22Rv1 (cell line): Measurements from ENCODE around the gene MALAT1.

Experiments used
- CTCF ChIP-seq: fragments of 450-650 bp; IDR thresholded peaks from 2 replicates; pipeline ENCODE4 v1.5.1; 2017; ENCODE audit warnings: mild to moderate bottlenecking
- ZFX ChIP-seq: fragments of 450-650 bp; IDR thresholded peaks from 2 replicates; pipeline ENCODE4 v1.6.1; 2017; ENCODE audit warnings: antibody characterized with exemption, borderline replicate concordance

- no peak for TF ChIP-seq CTCF
- no peak for TF ChIP-seq ZFX
Measured at GRCh38 chr11:65532388-65533064, 33.7 kb downstream of the MALAT1 start.
